BE2C (cell line): ENCODE results near the gene CEP192. TPM values are rescaled to one million over a fixed set of nuclear protein-coding genes. Genes with fewer than 3 reads are reported as not detected.

Experiments used
- DNase-seq: peaks from one replicate; pipeline ENCODE4 v3.0.0-alpha.2; 2020
- H3K27me3 ChIP-seq: fragments of 250-450 bp; sonication (Bioruptor Pico); 2 replicates; pipeline ENCODE4 v1.5.1; 2020; ENCODE audit warnings: mild to moderate bottlenecking
- H3K36me3 ChIP-seq: fragments of 250-450 bp; sonication (Bioruptor Pico); 2 replicates; pipeline ENCODE4 v1.5.1; 2020; ENCODE audit warnings: mild to moderate bottlenecking
- H3K4me1 ChIP-seq: fragments of 250-450 bp; sonication (Bioruptor Pico); 2 replicates; pipeline ENCODE4 v1.5.1; 2020
- H3K4me3 ChIP-seq: 2 replicates; pipeline ENCODE4 v1.5.1; 2011; ENCODE audit warnings: low read depth, low read length
- H3K9me3 ChIP-seq: fragments of 250-450 bp; sonication (Bioruptor Pico); 2 replicates; pipeline ENCODE4 v1.5.1; 2020
- CTCF ChIP-seq: IDR thresholded peaks from 2 replicates; pipeline ENCODE4 v1.5.1; 2012; ENCODE audit warnings: mild to moderate bottlenecking, low read depth, low read length
- polyA plus RNA-seq: library from polyadenylated mRNA; unstranded; fragments of >200 nt; gene quantifications from one replicate; pipeline ENCODE4 v1.2.1, GENCODE V29; 2012; ENCODE audit warnings: low read depth, missing spikeins; ENCODE audit not compliant: insufficient read length, insufficient read depth

The CEP192 gene, protein sequence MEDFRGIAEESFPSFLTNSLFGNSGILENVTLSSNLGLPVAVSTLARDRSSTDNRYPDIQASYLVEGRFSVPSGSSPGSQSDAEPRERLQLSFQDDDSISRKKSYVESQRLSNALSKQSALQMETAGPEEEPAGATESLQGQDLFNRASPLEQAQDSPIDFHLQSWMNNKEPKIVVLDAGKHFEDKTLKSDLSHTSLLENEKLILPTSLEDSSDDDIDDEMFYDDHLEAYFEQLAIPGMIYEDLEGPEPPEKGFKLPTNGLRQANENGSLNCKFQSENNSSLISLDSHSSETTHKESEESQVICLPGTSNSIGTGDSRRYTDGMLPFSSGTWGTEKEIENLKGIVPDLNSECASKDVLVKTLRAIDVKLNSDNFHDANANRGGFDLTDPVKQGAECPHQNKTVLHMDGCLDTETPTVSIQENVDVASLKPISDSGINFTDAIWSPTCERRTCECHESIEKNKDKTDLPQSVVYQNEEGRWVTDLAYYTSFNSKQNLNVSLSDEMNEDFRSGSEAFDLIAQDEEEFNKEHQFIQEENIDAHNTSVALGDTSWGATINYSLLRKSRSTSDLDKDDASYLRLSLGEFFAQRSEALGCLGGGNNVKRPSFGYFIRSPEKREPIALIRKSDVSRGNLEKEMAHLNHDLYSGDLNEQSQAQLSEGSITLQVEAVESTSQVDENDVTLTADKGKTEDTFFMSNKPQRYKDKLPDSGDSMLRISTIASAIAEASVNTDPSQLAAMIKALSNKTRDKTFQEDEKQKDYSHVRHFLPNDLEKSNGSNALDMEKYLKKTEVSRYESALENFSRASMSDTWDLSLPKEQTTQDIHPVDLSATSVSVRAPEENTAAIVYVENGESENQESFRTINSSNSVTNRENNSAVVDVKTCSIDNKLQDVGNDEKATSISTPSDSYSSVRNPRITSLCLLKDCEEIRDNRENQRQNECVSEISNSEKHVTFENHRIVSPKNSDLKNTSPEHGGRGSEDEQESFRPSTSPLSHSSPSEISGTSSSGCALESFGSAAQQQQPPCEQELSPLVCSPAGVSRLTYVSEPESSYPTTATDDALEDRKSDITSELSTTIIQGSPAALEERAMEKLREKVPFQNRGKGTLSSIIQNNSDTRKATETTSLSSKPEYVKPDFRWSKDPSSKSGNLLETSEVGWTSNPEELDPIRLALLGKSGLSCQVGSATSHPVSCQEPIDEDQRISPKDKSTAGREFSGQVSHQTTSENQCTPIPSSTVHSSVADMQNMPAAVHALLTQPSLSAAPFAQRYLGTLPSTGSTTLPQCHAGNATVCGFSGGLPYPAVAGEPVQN (N-terminal part only)
- polyA plus RNA-seq = 12.5 TPM

GRCh38 chr18:12990967-12991820, at the start of gene CEP192:
Gene CEP192 (plus strand): TSS chr18:12991362. CDS start chr18:12999425, 8,063 bp downstream.
- no peaks in the 10 kb centered on the region for H3K36me3 ChIP-seq
- no peaks in the 10 kb centered on the region for H3K4me1 ChIP-seq
- DNase-seq = peak; percentile 93
- no peak for TF ChIP-seq CTCF
- peak within 1 kb of the TSS; percentile 81 for H3K4me3 ChIP-seq
- H3K9me3 ChIP-seq = no peaks in the 10 kb centered on the region
- no peaks in the 10 kb centered on the region for H3K27me3 ChIP-seq

- DNase-seq = no peak
- Histone ChIP-seq H3K4me1 (no peaks in the 10 kb centered on the region), H3K36me3 (no peaks in the 10 kb centered on the region), H3K4me3 (no peak overlapping the region), H3K9me3 (no peaks in the 10 kb centered on the region), H3K27me3 (no peaks in the 10 kb centered on the region)
- no peak for TF ChIP-seq CTCF
Observed at GRCh38 chr18:12943215-12943614, 47.9 kb upstream of the CEP192 start.

DNA sequence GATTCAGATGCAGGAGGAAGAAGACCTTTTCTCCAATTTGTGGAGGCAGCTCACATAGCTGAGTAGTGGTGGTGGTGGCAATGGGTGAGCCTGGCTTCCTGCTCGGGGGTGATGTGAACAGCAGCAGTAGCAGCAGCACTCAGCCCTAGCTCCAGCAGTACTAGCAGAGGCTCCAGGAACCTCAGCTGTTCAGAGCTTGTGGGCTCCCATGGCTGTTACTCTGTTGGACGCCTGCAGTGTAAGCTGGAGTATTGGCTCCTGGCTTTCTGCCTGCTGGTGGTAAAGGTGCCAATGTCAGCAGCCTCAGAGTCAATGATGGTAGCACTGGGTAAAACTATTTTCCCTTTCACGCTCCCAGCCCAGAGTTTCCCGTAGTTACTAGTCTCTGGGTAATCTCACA, 46.5 kb upstream of the CEP192 start:
- TF ChIP-seq CTCF = no peak
- H3K27me3 ChIP-seq = no peaks in the 10 kb centered on the region
- DNase-seq = no peak
- no peaks in the 10 kb centered on the region for H3K9me3 ChIP-seq
- H3K36me3 ChIP-seq = no peaks in the 10 kb centered on the region
- no peak overlapping the region for H3K4me3 ChIP-seq
- no peaks in the 10 kb centered on the region for H3K4me1 ChIP-seq

DNA sequence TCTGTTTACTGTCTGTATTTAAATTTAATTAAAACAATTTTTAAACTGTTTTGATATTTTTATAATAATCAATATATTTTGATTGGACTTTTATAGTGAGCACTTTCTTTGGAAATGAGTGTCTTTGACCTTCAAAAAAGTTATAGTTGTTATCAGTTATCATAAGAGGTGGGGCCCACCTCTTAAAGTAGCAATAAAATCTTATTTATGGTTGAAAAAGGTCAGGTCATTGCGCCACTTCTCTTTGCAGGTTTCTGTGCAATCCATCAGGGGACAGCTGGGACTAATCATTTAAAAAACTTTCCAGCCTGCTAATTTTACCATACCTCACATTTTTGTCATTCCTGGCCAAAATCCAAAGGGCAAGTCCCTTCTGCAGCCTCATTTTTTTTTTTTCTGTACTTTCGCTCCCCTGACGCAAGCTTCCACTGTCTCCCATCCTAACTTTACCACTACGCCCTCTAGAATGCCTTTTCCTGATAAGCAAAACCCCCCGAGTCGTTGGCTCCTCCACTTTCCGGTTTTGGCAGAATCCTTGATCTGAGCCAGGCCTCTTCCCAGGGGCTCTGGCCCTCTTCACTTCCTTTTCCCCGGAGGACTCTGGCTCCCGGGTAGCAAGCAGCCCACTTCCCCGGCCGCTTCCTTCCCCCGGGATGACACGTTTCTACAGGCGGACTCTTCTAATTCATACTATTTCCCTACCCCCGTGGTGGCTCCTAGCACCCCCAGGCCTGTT, 44.4 kb upstream of the CEP192 start:
- Histone ChIP-seq H3K9me3 (no peaks in the 10 kb centered on the region), H3K36me3 (no peaks in the 10 kb centered on the region), H3K27me3 (no peaks in the 10 kb centered on the region), H3K4me3 (peak overlapping the region; percentile 70), H3K4me1 (no peaks in the 10 kb centered on the region)
- no peak for TF ChIP-seq CTCF
- DNase-seq = peak; percentile 48
